ENCODE measurements around the gene ACBD5.
"Not testable (repeated sequence)": the region's sequence is repeated elsewhere in the genome, so short reads cannot be mapped to it uniquely, and the experiment has no call there.

ACBD5 gene

DNA sequence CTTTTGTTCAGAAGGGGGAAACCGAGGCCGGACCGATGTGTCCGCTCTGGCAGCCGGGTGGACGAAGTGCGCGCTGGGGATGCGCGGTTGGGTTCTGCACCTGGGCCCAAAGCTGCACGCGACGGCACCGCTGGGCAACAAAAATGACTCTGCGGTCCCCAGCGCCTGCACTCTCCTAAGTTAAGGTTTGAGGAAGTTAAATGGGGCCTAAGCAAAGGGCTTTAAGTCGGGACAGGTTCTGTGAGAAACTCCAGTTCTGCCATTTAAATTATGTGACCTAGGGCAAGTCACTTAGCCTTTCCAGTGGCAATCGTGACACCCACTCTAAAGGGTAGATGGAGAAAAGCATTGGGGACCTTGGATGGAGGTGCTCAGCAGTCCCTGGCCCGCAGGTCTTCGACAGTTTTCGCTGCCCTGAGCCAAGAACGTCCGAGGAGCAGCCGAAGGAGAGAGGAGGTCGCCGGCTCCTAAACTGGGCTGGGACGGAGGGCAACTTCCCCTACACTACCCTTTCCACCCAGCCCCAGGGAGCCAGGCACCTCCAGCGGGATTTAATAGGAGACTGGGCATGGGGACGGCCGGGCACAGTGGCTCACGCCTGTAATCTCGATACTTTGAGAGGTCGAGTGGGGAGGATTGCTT lies 534 bp upstream of the ACBD5 start:
- H3K4me3 ChIP-seq (ENCODE audit: low read depth, low read length) = peak overlapping the region; percentile 77

DNA sequence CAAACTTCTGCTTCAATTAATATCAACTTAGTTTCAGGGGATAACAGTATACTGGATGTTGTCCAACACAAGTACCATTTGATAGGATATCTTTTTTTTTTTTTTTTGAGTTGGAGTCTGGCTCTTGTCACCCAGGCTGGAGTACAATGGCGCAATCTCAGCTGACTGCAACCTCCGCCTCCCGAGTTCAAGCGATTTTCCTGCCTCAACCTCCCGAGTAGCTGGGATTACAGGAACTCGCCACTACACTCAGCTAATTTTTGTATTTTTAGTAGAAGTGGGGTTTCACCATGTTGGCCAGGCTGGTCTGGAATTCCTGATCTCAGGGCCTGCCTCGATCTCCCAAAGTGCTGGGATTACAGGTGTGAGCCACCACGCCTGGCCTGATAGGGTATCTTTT lies 3.1 kb downstream of the ACBD5 start:
- not testable (repeated sequence) for H3K4me3 ChIP-seq (ENCODE audit: low read depth, low read length)

DNA sequence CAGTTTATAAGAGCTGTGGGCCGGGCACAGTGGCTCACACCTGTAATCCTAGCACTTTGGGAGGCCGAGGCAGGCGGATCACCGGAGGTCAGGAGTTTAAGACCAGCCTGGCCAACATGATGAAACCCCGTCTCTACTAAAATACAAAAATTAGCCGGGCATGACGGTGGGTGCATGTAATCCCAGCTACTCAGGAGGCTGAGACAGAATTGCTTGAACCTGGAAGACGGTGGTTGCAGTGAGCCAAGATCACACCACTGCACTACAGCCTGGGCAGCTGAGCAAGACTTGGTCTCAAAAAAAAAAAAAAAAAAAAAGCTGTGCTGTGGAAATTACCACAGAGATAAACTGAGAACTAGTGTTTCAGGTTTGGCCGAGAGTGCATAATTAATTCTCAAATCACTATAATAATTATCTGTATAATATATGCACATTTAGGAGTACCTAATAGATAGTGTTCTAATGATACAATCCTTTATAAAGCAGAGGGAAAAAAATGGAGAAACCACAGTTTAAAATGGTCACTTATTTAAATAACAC lies 3.9 kb downstream of the ACBD5 start:
- not testable (repeated sequence) for H3K4me3 ChIP-seq (ENCODE audit: low read depth, low read length)

DNA sequence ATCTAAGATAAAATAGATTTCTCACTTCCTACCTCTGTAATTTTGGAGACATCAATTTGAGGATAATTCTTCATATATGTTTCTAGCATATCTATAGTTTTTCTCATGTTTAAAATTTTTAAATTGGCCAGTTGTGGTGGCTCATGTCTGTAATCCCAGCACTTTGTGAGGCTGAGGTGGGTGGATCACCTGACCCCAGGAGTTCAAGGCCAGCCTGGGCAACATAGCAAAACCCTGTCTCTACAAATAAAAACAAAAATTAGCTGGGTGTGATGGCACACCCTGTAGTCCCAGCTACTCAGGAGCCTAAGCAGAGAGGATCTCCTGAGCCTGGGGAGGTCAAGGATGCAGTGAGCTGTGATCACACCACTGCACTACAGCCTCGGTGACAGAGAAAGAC lies 4.9 kb downstream of the ACBD5 start:
- H3K4me3 ChIP-seq (ENCODE audit: low read depth, low read length) = no peak overlapping the region

DNA sequence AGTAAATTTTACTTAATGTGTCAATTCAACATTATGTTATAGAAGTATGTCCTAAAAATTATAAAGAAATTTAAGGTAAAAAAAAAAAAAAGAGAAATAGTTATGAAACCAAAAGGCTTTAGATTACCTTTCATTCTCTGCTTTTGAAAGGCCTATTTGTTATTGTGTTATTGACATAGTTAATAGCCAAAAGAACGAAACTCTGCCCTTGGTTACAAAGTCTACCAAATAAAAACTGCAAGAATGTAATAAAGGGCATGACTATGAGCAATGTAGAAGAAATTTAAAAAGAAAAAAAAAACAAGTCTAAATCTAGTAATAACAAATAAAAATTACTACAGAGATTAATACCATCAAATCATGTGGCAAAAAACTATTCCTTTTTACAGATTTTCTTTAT lies 10.6 kb downstream of the ACBD5 start:
- no peak overlapping the region for H3K4me3 ChIP-seq (ENCODE audit: low read depth, low read length)

DNA sequence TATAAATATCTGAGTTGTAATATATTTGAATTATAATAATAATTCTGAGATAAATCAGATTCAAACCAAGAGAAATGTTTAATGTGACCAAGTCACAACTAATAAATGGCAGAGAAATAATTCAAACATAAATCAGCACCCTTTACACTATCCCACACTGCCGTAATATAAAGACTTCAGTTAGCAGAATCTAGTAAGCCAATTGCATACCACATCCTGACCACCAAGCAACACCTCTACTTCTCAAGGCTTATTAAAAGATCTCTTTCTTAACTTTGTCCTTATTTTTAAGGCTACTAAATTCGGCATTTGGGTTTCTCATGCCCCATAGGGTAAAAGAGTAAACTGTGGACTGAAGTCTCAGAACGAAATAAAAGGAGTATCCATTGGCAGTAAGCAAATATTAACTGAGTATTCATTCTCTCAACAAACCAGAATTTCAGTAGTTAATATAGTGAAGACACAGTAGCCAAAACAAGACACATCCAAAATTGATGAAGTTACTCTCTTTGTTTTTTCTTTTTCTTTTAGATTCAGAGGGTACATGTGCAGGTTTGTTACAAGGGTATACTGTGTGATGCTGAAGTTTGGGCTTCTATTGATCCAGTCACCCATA lies 14.8 kb downstream of the ACBD5 start:
- no peak overlapping the region for H3K4me3 ChIP-seq (ENCODE audit: low read depth, low read length)

DNA sequence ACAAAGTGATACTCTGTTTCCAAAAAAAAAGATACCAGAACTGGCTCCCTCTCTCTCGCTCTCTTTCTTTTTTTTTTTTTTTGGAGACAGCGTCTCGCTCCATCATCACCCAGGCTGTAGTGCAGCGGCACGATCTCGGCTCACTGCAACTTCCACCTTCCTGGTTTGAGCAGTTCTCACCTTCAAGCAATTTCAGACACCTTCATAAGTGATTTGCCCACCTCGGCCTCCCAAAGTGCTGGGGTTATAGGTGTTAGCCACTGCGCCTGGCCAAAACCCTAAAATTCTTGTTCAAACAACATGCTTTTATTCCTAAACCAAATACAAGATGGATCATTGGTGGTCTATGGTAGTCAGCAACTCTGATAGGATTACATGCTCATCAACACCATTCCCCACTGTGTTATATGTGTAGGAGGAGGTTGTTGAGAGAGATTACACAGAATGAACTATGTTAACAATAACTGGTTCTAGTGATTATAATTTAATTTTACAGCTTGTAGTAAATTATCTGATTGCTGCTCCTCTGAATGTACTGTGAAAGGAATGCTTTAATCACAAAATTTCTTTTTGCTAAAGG lies 15.5 kb downstream of the ACBD5 start:
- H3K4me3 ChIP-seq (ENCODE audit: low read depth, low read length) = no peak overlapping the region

DNA sequence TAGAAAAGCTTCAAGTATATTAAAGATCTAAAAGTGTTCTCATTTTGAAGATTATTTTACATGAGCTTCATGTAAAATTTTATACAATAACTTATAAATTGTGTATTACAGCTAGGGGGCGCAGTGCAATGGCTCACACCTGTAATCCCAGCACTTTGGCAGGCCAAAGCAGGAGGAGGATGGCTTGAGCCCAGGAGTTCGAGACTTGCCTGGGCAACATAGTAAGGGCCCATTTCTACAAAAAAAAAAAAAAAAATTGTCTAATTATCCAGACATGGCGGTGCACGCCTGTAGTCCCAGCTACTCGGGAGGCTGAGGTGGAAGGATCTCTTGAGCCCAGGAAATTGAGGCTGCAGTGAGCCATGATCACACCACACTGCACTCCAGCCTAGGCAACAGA lies 16.6 kb downstream of the ACBD5 start:
- H3K4me3 ChIP-seq (ENCODE audit: low read depth, low read length) = no peak overlapping the region

DNA sequence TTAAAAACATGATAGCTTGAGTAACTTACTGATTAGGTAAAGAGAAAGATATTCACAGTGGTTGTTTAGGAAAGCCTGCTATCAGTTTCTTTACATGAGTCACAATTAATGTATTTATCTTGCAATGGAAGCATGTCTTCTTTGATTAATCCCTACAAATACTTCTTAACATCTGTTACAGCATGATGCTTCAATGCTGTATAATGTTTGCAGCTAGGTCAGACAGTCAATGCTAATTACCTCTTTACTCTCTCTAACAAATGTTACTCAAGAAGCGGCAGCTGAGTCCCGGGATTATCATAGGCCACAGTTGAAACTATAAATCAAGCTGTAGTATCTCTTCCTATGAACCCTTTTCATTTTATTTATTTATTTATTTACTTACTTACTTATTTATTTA lies 33.2 kb downstream of the ACBD5 start:
- no peak overlapping the region for H3K4me3 ChIP-seq (ENCODE audit: low read depth, low read length)

DNA sequence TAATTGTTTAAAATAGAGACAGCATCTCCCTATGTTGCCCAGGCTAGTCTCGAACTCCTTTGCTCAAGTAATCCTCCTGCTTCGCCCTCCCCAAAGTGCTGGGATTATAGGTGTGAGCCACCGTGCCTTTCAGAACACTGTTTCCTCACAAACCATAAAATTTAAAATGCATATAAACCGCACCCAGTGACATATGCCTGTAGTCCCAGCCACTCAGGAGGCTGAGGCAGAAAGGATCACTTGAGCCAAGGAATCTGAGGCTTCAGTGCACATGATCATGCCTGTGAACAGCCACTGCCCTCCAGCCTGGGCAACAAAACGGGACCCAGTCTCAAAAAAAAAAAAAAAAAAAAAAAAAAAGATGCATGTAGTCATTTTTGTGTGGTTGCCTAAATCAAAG lies 36.8 kb downstream of the ACBD5 start:
- H3K4me3 ChIP-seq (ENCODE audit: low read depth, low read length) = no peak overlapping the region

DNA sequence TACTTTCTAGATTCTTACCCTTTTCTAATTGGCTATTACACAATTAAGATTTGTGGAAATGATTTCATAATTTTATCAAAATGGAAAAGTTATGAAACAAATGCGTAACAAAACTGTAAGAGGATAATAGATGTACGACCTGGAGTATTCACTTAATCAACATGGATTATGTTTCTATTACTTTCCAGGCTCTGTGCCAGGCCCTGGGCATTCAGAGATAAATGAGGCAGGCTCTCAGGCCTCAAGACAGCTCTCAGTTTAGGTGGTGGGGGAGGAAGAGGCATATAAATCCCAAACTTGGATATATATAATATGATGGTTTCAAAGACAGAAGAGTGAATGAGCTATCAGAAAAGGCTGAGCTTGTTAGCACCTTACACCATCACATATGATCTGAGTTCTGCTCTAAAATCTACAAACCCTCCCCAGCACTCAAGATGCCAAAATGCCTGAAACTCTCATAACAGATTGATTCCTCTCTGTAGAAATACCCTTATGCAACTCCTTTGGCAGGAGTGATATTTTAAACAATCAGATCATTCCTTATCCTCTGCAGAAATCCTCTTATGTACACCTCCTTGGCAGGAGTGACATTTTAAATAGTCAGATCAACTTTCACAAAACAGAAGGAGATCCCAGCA lies 42.5 kb downstream of the ACBD5 start:
- H3K4me3 ChIP-seq (ENCODE audit: low read depth, low read length) = no peak overlapping the region

DNA sequence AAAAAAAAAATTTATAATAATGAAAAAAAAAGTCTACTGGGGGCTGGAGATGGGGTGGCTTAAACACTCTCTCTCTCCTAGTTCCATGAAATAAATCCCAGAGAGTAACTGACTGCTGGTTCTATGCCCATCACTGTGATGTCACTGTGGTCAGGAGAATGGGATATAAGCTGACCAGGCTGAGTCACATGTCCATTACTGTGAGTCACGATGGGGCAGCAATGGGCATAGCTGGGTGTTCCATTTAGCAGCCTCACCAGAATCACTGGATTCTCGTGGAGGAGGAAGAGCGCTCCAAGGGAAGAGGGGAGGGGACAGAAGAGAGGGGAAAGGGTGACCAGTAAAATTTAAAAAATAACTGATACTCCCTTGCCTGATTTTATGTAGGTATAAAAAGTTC lies 48.3 kb downstream of the ACBD5 start:
- no peak overlapping the region for H3K4me3 ChIP-seq (ENCODE audit: low read depth, low read length)

DNA sequence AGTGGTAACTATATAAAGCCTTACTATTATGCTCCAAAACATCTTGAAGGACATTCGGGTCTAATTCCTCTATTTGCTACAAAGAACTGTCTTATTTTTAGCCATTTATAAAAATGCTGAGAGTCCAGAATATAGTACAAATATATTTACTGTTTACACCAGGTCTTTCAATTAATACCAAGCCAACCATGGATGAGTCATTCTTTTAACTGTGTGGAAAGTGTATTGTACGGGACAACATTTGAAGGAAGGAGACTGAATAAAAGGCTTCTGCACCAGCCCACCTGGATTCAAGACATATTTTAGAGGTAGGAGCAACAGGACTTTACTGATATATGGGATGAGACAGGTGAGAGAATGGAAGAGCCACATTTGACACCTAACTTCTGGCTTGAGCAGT lies 50.1 kb downstream of the ACBD5 start:
- no peak overlapping the region for H3K4me3 ChIP-seq (ENCODE audit: low read depth, low read length)

DNA sequence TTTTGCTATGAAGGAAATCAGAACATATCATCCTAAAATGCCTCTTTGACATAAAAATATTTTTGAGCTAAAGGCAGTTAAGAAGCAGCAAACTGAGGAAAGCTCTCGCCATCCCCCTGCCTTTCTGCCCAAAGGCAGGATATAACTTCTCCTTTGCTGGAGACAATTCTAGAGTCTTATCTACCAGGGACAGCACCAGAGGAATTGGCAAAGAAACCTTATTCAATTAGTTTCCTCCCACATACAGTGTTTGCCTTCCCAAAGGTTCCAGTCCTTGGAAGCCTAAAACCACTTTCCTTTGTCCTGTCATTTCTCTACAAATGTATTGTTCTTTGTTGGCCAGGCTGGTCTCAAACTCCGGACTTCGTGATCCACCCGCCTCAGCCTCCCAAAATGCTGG lies 51.7 kb downstream of the ACBD5 start:
- H3K4me3 ChIP-seq (ENCODE audit: low read depth, low read length) = no peak overlapping the region

DNA sequence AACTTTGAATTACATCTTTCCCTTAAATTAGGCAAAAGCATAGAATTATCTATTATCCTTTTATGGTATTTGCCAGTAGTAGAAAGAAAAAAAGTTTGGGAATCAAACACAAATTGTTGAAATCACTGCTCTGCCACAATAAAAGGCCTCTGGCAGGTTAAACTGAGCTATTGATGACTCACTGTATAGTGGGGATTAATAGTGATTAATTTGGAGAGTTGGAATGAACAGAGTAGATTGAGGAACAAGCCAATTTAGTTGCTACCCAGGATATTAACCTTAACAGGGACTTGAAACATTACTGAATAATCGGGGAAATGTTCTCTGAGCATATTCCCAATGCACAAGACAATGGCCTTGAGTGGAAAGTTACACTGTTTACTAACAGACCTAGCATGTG lies 52.3 kb downstream of the ACBD5 start:
- no peak overlapping the region for H3K4me3 ChIP-seq (ENCODE audit: low read depth, low read length)

DNA sequence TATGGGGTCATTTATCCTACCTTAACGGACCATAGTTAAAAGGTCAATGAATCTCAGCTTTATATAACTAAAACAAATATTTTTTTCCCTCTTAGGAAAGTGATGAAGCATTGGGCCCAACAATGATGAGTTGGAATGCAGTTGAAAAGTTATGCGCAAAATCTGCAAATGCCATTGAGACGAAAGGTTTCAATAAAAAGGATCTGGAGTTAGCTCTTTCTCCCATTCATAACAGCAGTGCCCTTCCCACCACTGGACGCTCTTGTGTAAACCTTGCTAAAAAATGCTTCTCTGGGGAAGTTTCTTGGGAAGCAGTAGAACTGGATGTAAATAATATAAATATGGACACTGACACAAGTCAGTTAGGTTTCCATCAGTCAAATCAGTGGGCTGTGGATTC lies 70.7 kb downstream of the ACBD5 start:
- no peak overlapping the region for H3K4me3 ChIP-seq (ENCODE audit: low read depth, low read length)

DNA sequence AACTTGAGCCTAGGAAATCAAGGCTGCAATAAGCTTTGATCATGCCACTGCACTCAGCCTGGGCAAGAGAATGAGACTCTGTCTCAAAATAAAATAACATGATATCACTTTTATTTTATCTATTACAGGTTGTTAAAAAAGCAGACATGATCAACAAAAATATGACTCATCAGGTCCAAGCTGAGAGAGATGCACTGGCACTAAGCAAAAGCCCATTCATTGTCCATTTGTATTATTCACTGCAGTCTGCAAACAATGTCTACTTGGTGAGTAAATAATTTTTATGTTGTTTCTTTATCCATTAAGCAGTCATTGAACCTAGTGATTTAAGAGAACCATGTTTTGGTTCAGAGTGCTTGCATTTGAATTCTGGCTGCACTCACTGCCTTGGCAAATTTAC lies 82.2 kb downstream of the ACBD5 start:
- no peak overlapping the region for H3K4me3 ChIP-seq (ENCODE audit: low read depth, low read length)

DNA sequence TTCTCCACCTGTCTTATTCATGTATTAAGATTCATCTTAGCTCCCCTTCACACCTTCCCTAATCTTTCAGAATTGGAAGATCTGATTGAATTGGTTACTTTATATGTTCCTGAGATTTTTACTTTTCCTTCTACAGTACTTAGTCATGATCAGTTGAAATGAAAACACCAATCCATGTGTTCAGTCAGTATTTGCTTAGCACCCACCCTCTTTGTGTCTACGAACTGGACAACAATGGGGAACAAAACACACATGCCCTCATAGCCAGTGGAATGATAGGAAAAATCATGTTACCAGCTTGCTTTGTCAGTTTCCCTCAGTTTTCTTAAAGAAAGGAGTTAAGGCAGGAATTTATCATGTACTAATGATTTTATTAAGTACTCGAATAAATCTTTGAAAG lies 83.4 kb downstream of the ACBD5 start:
- no peak overlapping the region for H3K4me3 ChIP-seq (ENCODE audit: low read depth, low read length)

DNA sequence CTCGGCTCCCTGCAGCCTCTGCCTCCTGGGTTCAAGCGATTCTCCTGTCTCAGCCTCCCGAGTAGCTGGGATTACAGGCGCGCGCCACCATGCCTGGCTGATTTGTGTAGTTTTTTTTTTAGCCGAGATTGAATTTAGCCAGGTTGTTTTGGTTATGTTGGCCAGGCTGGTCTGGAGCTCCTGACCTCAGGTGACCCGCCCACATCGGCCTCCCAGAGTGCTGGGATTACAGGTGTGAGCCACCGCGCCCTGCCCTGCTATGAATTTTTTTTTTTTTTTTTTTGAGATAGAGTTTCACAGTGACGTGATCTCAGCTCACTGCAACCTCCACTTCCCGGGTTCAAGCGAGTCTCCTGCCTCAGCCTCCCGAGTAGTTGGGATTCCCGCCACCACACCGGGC lies 84.0 kb downstream of the ACBD5 start:
- peak overlapping the region; percentile 85 for H3K4me3 ChIP-seq (ENCODE audit: low read depth, low read length)

DNA sequence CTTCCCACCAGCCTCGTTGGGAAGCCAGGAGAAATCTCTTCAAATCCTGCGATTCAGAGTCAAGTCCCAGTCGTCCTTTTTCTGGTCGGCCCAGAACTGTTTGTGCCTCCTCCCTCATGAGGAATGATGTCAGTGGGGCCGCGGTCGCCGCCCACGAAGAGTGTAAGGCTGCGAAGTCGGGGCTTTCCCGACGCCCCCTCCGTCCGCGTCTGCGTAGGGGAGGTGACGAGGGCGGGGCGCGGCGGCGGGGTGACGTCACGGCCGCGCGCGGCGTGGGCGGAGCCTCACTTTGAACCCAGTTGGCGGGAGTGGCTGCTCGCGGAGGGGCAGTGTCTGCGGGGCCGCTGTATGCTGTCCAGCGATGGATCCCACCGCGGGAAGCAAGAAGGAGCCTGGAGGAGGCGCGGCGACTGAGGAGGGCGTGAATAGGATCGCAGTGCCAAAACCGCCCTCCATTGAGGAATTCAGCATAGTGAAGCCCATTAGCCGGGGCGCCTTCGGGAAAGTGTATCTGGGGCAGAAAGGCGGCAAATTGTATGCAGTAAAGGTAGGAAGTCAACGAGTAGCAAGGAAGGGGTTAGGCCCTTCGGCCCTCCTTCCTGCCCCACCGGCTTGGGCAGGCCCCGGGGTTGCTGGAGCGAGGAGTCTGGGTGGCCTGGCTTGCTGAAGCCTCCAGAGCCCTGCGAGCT lies 85.4 kb downstream of the ACBD5 start, which contains the start of gene MASTL:
TSS of gene MASTL (plus strand) at position 287 of the 689 bp plus-strand sequence. CDS start at position 362, 75 bp downstream.
- peak within 1 kb of the TSS; percentile 85 for H3K4me3 ChIP-seq (ENCODE audit: low read depth, low read length)

DNA sequence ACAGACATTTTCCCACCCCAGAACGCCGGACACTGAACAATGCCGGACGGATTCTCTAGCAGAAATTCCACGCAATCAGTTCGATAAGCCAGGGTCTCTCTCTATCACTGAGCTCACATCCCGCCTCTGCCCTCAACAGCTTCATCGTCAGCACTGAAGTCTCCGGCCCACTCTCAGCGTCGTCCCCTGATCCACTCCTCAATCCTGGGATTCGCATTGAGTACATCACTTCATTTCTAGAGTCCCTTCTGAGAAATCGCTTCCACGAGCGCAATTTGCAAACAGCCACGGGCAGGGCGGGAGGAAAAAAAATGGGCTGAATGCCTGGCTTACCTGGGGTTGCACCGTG lies 86.8 kb downstream of the ACBD5 start:
- H3K4me3 ChIP-seq (ENCODE audit: low read depth, low read length) = peak overlapping the region; percentile 85
